GM12878 (cell line): ENCODE measurements around the gene CAB39L. TPM values are rescaled to one million over a fixed set of nuclear protein-coding genes. Genes with fewer than 3 reads are reported as not detected.

Source experiments
- ATAC-seq: fragments of 200-7000 bp; cut with Tn5 transposase; 3 replicates; pipeline ENCODE4 v1.9.1; 2020; ENCODE audit warnings: mild to moderate bottlenecking, moderate library complexity
- BruUV-seq: library from RNA; stranded (reverse); fragments of 400-500 nt; replicated peaks from 2 replicates; lab custom pipeline; 2021; lab: Mats Ljungman, UMichigan
- CTCF ChIA-PET: fragments of 300-600 bp; sonication (Branson Sonifier 250); formaldehyde crosslinking; extraction: SDS; loops from one replicate; lab custom pipeline; 2021; ENCODE audit warnings: inconsistent platforms; lab: Yijun Ruan, JAX
- POLR2A ChIA-PET: fragments of 350-600 bp; formaldehyde crosslinking; extraction: SDS; loops from one replicate; lab custom pipeline; 2021; ENCODE audit warnings: inconsistent platforms; lab: Charles Lee
- RAD21 ChIA-PET: fragments of 300-600 bp; sonication (Branson Sonifier 250); formaldehyde crosslinking; loops from one replicate; lab custom pipeline; 2023; ENCODE audit warnings: antibody characterized with exemption; ENCODE audit not compliant: unreplicated experiment; lab: Charles Lee
- SMC1A ChIA-PET: fragments of 300-600 bp; sonication (Branson Sonifier 250); formaldehyde crosslinking; loops from one replicate; lab custom pipeline; 2023; ENCODE audit not compliant: unreplicated experiment, uncharacterized antibody; lab: Charles Lee
- DNase-seq: peaks from one replicate; pipeline ENCODE4 v3.0.0-alpha.2; 2011; ENCODE audit warnings: low read depth, low spot score
- FAIRE-seq: peaks from 3 replicates; lab custom pipeline; 2011; peaks lifted over from hg19 to GRCh38; lab: Jason Lieb, UNC
- H2AFZ ChIP-seq: 2 replicates; pipeline ENCODE4 v1.6.0; 2011; ENCODE audit warnings: low read depth, low read length, control low read depth; ENCODE audit not compliant: control insufficient read depth
- H3K27ac ChIP-seq: 2 replicates; pipeline ENCODE4 v1.5.1; 2011; ENCODE audit warnings: control low read depth; ENCODE audit not compliant: control insufficient read depth, insufficient read depth
- H3K27me3 ChIP-seq, 2 experiments: replicated peaks in 1 of 2; 2 replicates each; pipeline versions ENCODE4 v1.6.0 to v1.6.1; 2011; ENCODE audit warnings: low read length in 1 of 2; ENCODE audit not compliant: control insufficient read depth in 2 of 2, insufficient read depth in 2 of 2
- H3K36me3 ChIP-seq, 2 experiments: 2 replicates each; pipeline ENCODE4 v1.5.1; 2011; ENCODE audit warnings: low read length in 1 of 2; ENCODE audit not compliant: control insufficient read depth in 2 of 2, insufficient read depth in 2 of 2
- H3K4me1 ChIP-seq: 2 replicates; pipeline ENCODE4 v1.6.1; 2011; ENCODE audit warnings: mild to moderate bottlenecking, low read length, moderate library complexity, mixed read lengths; ENCODE audit not compliant: control insufficient read depth, insufficient read depth
- H3K4me2 ChIP-seq: 2 replicates; pipeline ENCODE4 v1.6.0; 2011; ENCODE audit warnings: control low read depth; ENCODE audit not compliant: control insufficient read depth, insufficient read depth
- H3K4me3 ChIP-seq: fragments of 200-600 bp; sonication (generic); 2 replicates; pipeline ENCODE4 v1.5.1; 2016
- H3K79me2 ChIP-seq: 2 replicates; pipeline ENCODE4 v1.6.0; 2011; ENCODE audit warnings: low read length; ENCODE audit not compliant: control insufficient read depth, insufficient read depth
- H3K9ac ChIP-seq: 2 replicates; pipeline ENCODE4 v1.8.0; 2011; ENCODE audit warnings: low read length, control low read depth, mixed read lengths; ENCODE audit not compliant: control insufficient read depth, insufficient read depth
- H3K9me3 ChIP-seq: replicated peaks from 3 replicates; pipeline ENCODE4 v1.5.1; 2011; ENCODE audit warnings: mild to moderate bottlenecking, low read length; ENCODE audit not compliant: control insufficient read depth, insufficient read depth
- H4K20me1 ChIP-seq: 2 replicates; pipeline ENCODE4 v1.6.0; 2011; ENCODE audit not compliant: control insufficient read depth, insufficient read depth
- BHLHE40 ChIP-seq, 2 experiments: fragments of 450-650 bp in 1 of 2; IDR thresholded peaks; 2 replicates each; pipeline ENCODE4 v1.6.1; 2011 to 2017; ENCODE audit warnings: low read depth in 2 of 2, borderline replicate concordance in 1 of 2, improper control_type of control experiment in 1 of 2, low read length in 1 of 2, mild to moderate bottlenecking in 1 of 2
- CHD4 ChIP-seq: fragments of 200-600 bp; sonication (generic); IDR thresholded peaks from 2 replicates; pipeline ENCODE4 v1.6.1; 2016; ENCODE audit warnings: mild to moderate bottlenecking
- CREM ChIP-seq: IDR thresholded peaks from 2 replicates; pipeline ENCODE4 v1.6.1; 2014; ENCODE audit warnings: antibody characterized with exemption, low read depth
- DPF2 ChIP-seq: fragments of 450-650 bp; IDR thresholded peaks from 2 replicates; pipeline ENCODE4 v1.6.1; 2017; ENCODE audit warnings: mild to moderate bottlenecking
- ETV6 ChIP-seq, 2 experiments: fragments of 450-650 bp in 1 of 2; IDR thresholded peaks in 1 of 2; conservative IDR thresholded peaks in 1 of 2; 2 replicates each; pipeline ENCODE4 v1.6.1; 2014; ENCODE audit warnings: antibody characterized with exemption in 1 of 2, borderline replicate concordance in 1 of 2, low read depth in 1 of 2, mild to moderate bottlenecking in 1 of 2, moderate library complexity in 1 of 2
- GABPA ChIP-seq: IDR thresholded peaks from 2 replicates; pipeline ENCODE4 v1.6.1; 2014; ENCODE audit warnings: antibody characterized with exemption, low read depth, mild to moderate bottlenecking, inconsistent platforms
- IKZF2 ChIP-seq, 2 experiments: fragments of 450-650 bp; IDR thresholded peaks; 2 replicates each; pipeline ENCODE4 v1.6.1; 2017; ENCODE audit warnings: mild to moderate bottlenecking in 2 of 2, moderate library complexity in 2 of 2
- MEF2A ChIP-seq: IDR thresholded peaks from 2 replicates; pipeline ENCODE4 v1.6.1; 2011; ENCODE audit warnings: low read depth, mild to moderate bottlenecking, low read length, moderate library complexity; ENCODE audit not compliant: insufficient read depth
- MEF2B ChIP-seq: fragments of 450-650 bp; IDR thresholded peaks from 2 replicates; pipeline ENCODE4 v1.6.1; 2018; ENCODE audit warnings: mild to moderate bottlenecking, moderate library complexity; ENCODE audit not compliant: partially characterized antibody, poor library complexity, severe bottlenecking
- MTA2 ChIP-seq: fragments of 450-650 bp; IDR thresholded peaks from 2 replicates; pipeline ENCODE4 v1.6.1; 2016; ENCODE audit warnings: low read depth, mild to moderate bottlenecking, moderate library complexity
- MTA3 ChIP-seq: IDR thresholded peaks from 2 replicates; pipeline ENCODE4 v1.6.1; 2012; ENCODE audit warnings: low read length, inconsistent platforms, borderline replicate concordance
- NBN ChIP-seq: fragments of 450-650 bp; IDR thresholded peaks from 2 replicates; pipeline ENCODE4 v1.6.1; 2016
- NFIC ChIP-seq: IDR thresholded peaks from 2 replicates; pipeline ENCODE4 v1.6.1; 2012; ENCODE audit warnings: low read depth, mild to moderate bottlenecking, inconsistent platforms, low read length, moderate library complexity
- NR2F1 ChIP-seq: fragments of 450-650 bp; conservative IDR thresholded peaks from 2 replicates; pipeline ENCODE4 v1.6.1; 2017; ENCODE audit warnings: mild to moderate bottlenecking
- PKNOX1 ChIP-seq: fragments of 450-650 bp; IDR thresholded peaks from 2 replicates; pipeline ENCODE4 v1.6.1; 2016; ENCODE audit warnings: mild to moderate bottlenecking
- RAD21 ChIP-seq: IDR thresholded peaks from 2 replicates; pipeline ENCODE4 v1.6.1; 2011; ENCODE audit warnings: mild to moderate bottlenecking, low read depth, low read length, moderate library complexity; ENCODE audit not compliant: insufficient read depth
- SMARCA5 ChIP-seq: fragments of 450-650 bp; IDR thresholded peaks from 2 replicates; pipeline ENCODE4 v1.6.1; 2017; ENCODE audit warnings: mild to moderate bottlenecking
- ZNF274 ChIP-seq: IDR thresholded peaks from one replicate; pipeline ENCODE4 v1.8.0; 2011; ENCODE audit not compliant: insufficient read length, insufficient read depth
- WGBS: methylation state at CpG from one replicate; pipeline ENCODE4 v1.1.6; 2016; ENCODE audit warnings: low lambda C conversion rate; ENCODE audit not compliant: insufficient replicate concordance, insufficient coverage; ENCODE audit errors: missing lambda C conversion rate; 5-methylcytosine and 5-hydroxymethylcytosine counted together
- in situ Hi-C: fragments of 300-500 bp; cut with MboI; formaldehyde crosslinking; loops from 9 replicates; pipeline ENCODE4 v1.14.3; 2018; ENCODE audit warnings: mixed read lengths
- intact Hi-C: fragments of 100-400 bp; cut with micrococcal nuclease; formaldehyde crosslinking; loops from one replicate; pipeline ENCODE4 v1.14.2; 2022; ENCODE audit not compliant: unreplicated experiment
- polyA plus RNA-seq, 11 experiments: library from polyadenylated mRNA; depleted of rRNA in 4 of 11; unstranded in 6 of 11; stranded (reverse) in 5 of 11; fragments of >200 nt; fragmentation: Nextera tagmentation in 4 of 11; fragmentation: Illumina TruSeq in 1 of 11; extraction: Ambion mirVana in 4 of 11; extraction: Trizol in 1 of 11; gene quantifications; 1 replicate in 1 of 11; 2 replicates in 10 of 11; pipeline versions ENCODE4 v1.2.1 to v1.2.3, GENCODE V29; 2011 to 2016; ENCODE audit warnings: inconsistent platforms in 2 of 11, missing spikeins in 2 of 11, low read depth in 1 of 11
- total RNA-seq, 4 experiments: library from RNA; depleted of rRNA in 3 of 4; stranded (reverse); fragments of >200 nt in 3 of 4; fragmentation: Illumina TruSeq in 1 of 4; extraction: Trizol in 1 of 4; gene quantifications; 2 replicates each; pipeline versions ENCODE4 v1.2.1 to v1.2.3, GENCODE V29; 2013 to 2021
- TF ChIP-seq, protein P1 (sequence below): fragments of 450-650 bp; IDR thresholded peaks from 2 replicates; pipeline ENCODE4 v1.6.1; 2017; ENCODE audit warnings: low read depth, mild to moderate bottlenecking, moderate library complexity
- TF ChIP-seq, protein P2 (sequence below): IDR thresholded peaks from 2 replicates; pipeline ENCODE4 v1.6.1; 2012; ENCODE audit warnings: low read length, inconsistent platforms

CAB39L gene
- total and polyA plus RNA-seq, 10 of the 15 experiments (the other 5 are each of a cell fraction or from before 2014, with no cell fraction given): 0.88 to 3.0 (median 1.7) TPM

- ATAC-seq (peak; percentile 97), FAIRE-seq (peak; percentile 59), DNase-seq (no peak)
- peaks cover 6% of the 10 kb centered on the region for H3K79me2 ChIP-seq
- no peaks in the 10 kb centered on the region for H3K36me3 ChIP-seq
- no peak overlapping the region for H3K9ac ChIP-seq
- H3K27me3 ChIP-seq: no peaks in the 10 kb centered on the region
- SMC1A ChIA-PET: interaction anchor here (0.7 to 1.4 kb wide), 3 partner anchors 8 to 556 kb away, joined by 3 to 9 read pairs (median 4); no protein-coding TSS in a partner anchor
- no TSS peak for BruUV-seq
- CTCF ChIA-PET: interaction anchor here (1.6 kb wide), 1 partner anchor 10 kb away, joined by 5 read pairs; the partner anchor contains the start of genes CAB39L and SETDB2
- no peaks in the 10 kb centered on the region for H4K20me1 ChIP-seq
- POLR2A ChIA-PET: interaction anchor here (0.5 to 3.5 kb wide), 4 partner anchors 11 to 433 kb away, joined by 3 to 25 read pairs (median 4); partner anchors contain the start of genes CAB39L and SETDB2
- H3K4me3 ChIP-seq: no peak overlapping the region
- H3K27ac ChIP-seq: peak overlapping the region; percentile 13; the same call in 1 of the 2 replicates
- no peak overlapping the region for H2AFZ ChIP-seq
- no peaks in the 10 kb centered on the region for H3K9me3 ChIP-seq
- RAD21 ChIA-PET: interaction anchor here (1.0 to 1.6 kb wide), 4 partner anchors 8 to 175 kb away, joined by 3 to 6 read pairs (median 4); partner anchors contain the start of genes ARL11, CAB39L and SETDB2
- under 1% methylated on average over 4 of the region's 4 CpGs for WGBS
- peaks cover 14% of the 10 kb centered on the region; the same call in 1 of the 2 replicates for H3K4me1 ChIP-seq
- in situ Hi-C loops (loop anchor here (10.0 kb wide), 1 partner anchor 470 kb away; no protein-coding TSS in a partner anchor), intact Hi-C loops (no loop called here)
- H3K4me2 ChIP-seq: peak overlapping the region; percentile 61
- TF ChIP-seq BHLHE40 (IDR thresholded peaks at IDR 0.05; ENCODE audit: borderline replicate concordance in 1 of 2, low read depth in 2 of 2, low read length in 1 of 2): peak; percentile 28 to 43; a peak in 2 of 4 replicates
- no peak for TF ChIP-seq ZNF274
- TF ChIP-seq SMARCA5: 0 out of 2 replicates have a peak, but pooled peaks have one; percentile 55
- no peak for TF ChIP-seq RAD21
- TF ChIP-seq MEF2B: peak; percentile 83
- peak; percentile 93 for TF ChIP-seq MTA2
- peak; percentile 40; the same call in 1 of the 2 replicates for TF ChIP-seq DPF2
- TF ChIP-seq PKNOX1: 0 out of 2 replicates have a peak, but pooled peaks have one; percentile 10
- peak; percentile 40; the same call in 1 of the 2 replicates for TF ChIP-seq GABPA
- peak; percentile 67; the same call in 1 of the 2 replicates for TF ChIP-seq CREM
- peak; percentile 62; the same call in 1 of the 2 replicates for TF ChIP-seq MTA3
- 0 out of 2 replicates have a peak, but pooled peaks have one; percentile 33 for TF ChIP-seq NBN
- peak; percentile 46 to 55; a peak in 3 of 4 replicates for TF ChIP-seq IKZF2 (IDR thresholded peaks at IDR 0.05)
- TF ChIP-seq, protein P1, sequence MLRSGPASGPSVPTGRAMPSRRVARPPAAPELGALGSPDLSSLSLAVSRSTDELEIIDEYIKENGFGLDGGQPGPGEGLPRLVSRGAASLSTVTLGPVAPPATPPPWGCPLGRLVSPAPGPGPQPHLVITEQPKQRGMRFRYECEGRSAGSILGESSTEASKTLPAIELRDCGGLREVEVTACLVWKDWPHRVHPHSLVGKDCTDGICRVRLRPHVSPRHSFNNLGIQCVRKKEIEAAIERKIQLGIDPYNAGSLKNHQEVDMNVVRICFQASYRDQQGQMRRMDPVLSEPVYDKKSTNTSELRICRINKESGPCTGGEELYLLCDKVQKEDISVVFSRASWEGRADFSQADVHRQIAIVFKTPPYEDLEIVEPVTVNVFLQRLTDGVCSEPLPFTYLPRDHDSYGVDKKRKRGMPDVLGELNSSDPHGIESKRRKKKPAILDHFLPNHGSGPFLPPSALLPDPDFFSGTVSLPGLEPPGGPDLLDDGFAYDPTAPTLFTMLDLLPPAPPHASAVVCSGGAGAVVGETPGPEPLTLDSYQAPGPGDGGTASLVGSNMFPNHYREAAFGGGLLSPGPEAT: peak; percentile 78
- TF ChIP-seq, protein P2, sequence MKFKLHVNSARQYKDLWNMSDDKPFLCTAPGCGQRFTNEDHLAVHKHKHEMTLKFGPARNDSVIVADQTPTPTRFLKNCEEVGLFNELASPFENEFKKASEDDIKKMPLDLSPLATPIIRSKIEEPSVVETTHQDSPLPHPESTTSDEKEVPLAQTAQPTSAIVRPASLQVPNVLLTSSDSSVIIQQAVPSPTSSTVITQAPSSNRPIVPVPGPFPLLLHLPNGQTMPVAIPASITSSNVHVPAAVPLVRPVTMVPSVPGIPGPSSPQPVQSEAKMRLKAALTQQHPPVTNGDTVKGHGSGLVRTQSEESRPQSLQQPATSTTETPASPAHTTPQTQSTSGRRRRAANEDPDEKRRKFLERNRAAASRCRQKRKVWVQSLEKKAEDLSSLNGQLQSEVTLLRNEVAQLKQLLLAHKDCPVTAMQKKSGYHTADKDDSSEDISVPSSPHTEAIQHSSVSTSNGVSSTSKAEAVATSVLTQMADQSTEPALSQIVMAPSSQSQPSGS: peak; percentile 95
- TF ChIP-seq MEF2A: peak; percentile 81
- TF ChIP-seq ETV6 (conservative IDR thresholded peaks at IDR 0.05 in 1 of 2, IDR thresholded peaks at IDR 0.05 in 1 of 2; ENCODE audit: borderline replicate concordance in 1 of 2, low read depth in 1 of 2): no peak
- no peak for TF ChIP-seq CHD4
- peak; percentile 97 for TF ChIP-seq NFIC
- TF ChIP-seq NR2F1: peak; percentile 35; the same call in 1 of the 2 replicates
These were observed 10.6 kb upstream of the CAB39L start for GRCh38 chr13:49454388-49455006.
